BLaER1 treated with 17β-estradiol and CSF1 and Interleukin-3, amounts not matched to agents 10 nM and 100 nM (cell line): ENCODE results near the gene RPS25.
A peak's percentile ranks its signal among the peaks of the same experiment; 100 is the strongest.

Source experiments
- H3K27ac ChIP-seq, 11 experiments: shearing (Covaris generic); formaldehyde crosslinking; 2 replicates each; pipeline ENCODE4 v1.8.1; 2022
- H3K27me3 ChIP-seq, 11 experiments: shearing (Covaris generic); formaldehyde crosslinking; 2 replicates each; pipeline ENCODE4 v1.8.1; 2022
- H3K36me3 ChIP-seq, 11 experiments: shearing (Covaris generic); formaldehyde crosslinking; 2 replicates each; pipeline ENCODE4 v1.8.1; 2022
- H3K4me1 ChIP-seq, 10 experiments: shearing (Covaris generic); formaldehyde crosslinking; 2 replicates each; pipeline ENCODE4 v1.8.1; 2022
- H3K4me2 ChIP-seq, 11 experiments: shearing (Covaris generic); formaldehyde crosslinking; 2 replicates each; pipeline ENCODE4 v1.8.1; 2022
- H3K4me3 ChIP-seq, 10 experiments: shearing (Covaris generic); formaldehyde crosslinking; 2 replicates each; pipeline ENCODE4 v1.8.1; 2022
- H3K9ac ChIP-seq, 11 experiments: shearing (Covaris generic); formaldehyde crosslinking; 2 replicates each; pipeline ENCODE4 v1.8.1; 2022
- H3K9me3 ChIP-seq, 11 experiments: shearing (Covaris generic); formaldehyde crosslinking; replicated peaks in 1 of 11; 2 replicates each; pipeline ENCODE4 v1.8.1; 2022
- H4K20me1 ChIP-seq, 11 experiments: shearing (Covaris generic); formaldehyde crosslinking; 2 replicates each; pipeline ENCODE4 v1.8.1; 2022
- Cebpa-rat ChIP-seq, 11 experiments: shearing (Covaris generic); IDR thresholded peaks; 2 replicates each; pipeline ENCODE4 v1.8.1; 2022

Gene RPS25

GRCh38 chr11:119016216-119017009, 1.7 kb downstream of the RPS25 start:
- Histone ChIP-seq H3K4me1 (peaks cover 35 to 43% (median 38%) of the 10 kb centered on the region in 10 experiments), H3K4me3 (peak overlapping the region; percentile 80 to 98 (median 95)), H3K36me3 (peaks cover 51 to 78% (median 67%) of the 10 kb centered on the region in 11 experiments), H3K9me3 (no peaks in the 10 kb centered on the region), H4K20me1 (peaks cover 27 to 81% (median 65%) of the 10 kb centered on the region in 11 experiments; a peak in 20 of 22 replicates), H3K27ac (peak overlapping the region in 8 of 11 experiments; percentile 84 to 98 (median 94); a peak in 12 of 22 replicates), H3K4me2 (peak overlapping the region; percentile 77 to 97 (median 90)), H3K9ac (peak overlapping the region; percentile 89 to 99 (median 95)), H3K27me3 (no peaks in the 10 kb centered on the region)
- no peak for TF ChIP-seq Cebpa-rat (IDR thresholded peaks at IDR 0.05)

- Histone ChIP-seq H3K9me3 (no peaks in the 10 kb centered on the region), H3K4me3 (no peak overlapping the region; a peak in 1 of 20 replicates), H3K9ac (no peak overlapping the region), H3K36me3 (peaks cover 58 to 78% (median 69%) of the 10 kb centered on the region in 11 experiments), H3K27ac (no peak overlapping the region), H4K20me1 (peaks cover 27 to 78% (median 61%) of the 10 kb centered on the region in 11 experiments; a peak in 20 of 22 replicates), H3K4me1 (peaks cover 22 to 31% (median 25%) of the 10 kb centered on the region in 10 experiments), H3K4me2 (peak overlapping the region in 6 of 11 experiments; percentile 22 to 97 (median 88); a peak in 8 of 22 replicates), H3K27me3 (no peaks in the 10 kb centered on the region)
- TF ChIP-seq Cebpa-rat (IDR thresholded peaks at IDR 0.05): no peak
These were observed 3.0 kb downstream of the RPS25 start for GRCh38 chr11:119015054-119015611.

DNA sequence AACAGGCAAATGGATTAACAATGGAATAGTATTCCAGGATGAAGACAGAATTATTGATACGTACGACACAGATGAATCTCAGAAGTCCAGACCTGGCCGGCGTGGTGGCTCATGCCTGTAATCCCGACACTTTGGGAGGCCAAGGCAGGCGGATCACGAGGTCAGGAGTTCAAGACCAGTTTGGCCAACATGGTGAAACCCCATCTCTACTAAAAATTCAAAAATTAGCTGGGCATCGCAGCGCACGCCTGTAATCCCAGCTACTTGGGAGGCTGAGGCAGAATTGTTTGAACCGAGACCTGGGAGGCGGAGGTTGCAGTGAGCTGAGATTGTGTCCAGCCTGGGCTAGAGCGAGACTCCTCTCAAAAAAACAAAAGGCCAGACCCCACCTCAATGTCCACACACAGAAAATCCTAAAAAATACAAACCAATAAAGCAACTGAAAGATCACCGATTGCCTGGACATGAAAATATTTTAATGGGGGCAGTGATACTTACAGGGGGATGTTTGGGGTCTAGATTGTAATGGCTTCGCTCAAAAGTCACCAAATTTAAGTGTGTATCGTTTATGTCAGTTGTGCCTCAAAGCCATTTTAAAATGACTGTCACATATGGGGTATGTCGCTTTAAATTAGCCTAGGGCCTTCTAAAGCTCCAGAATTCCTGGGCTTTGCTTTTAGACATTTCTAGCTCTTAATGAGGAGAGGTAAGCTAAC, 3.8 kb downstream of the RPS25 start:
- H3K4me3 ChIP-seq: no peak overlapping the region
- H3K36me3 ChIP-seq: peaks cover 65 to 85% (median 76%) of the 10 kb centered on the region in 11 experiments
- H3K9me3 ChIP-seq: no peaks in the 10 kb centered on the region
- H3K4me2 ChIP-seq: no peak overlapping the region
- H4K20me1 ChIP-seq: peaks cover 27 to 75% (median 56%) of the 10 kb centered on the region in 11 experiments; a peak in 20 of 22 replicates
- H3K27ac ChIP-seq: no peak overlapping the region
- H3K27me3 ChIP-seq: no peaks in the 10 kb centered on the region
- no peak for TF ChIP-seq Cebpa-rat (IDR thresholded peaks at IDR 0.05)
- H3K4me1 ChIP-seq: peaks cover 16 to 25% (median 18%) of the 10 kb centered on the region in 10 experiments
- no peak overlapping the region; a peak in 2 of 22 replicates for H3K9ac ChIP-seq

DNA sequence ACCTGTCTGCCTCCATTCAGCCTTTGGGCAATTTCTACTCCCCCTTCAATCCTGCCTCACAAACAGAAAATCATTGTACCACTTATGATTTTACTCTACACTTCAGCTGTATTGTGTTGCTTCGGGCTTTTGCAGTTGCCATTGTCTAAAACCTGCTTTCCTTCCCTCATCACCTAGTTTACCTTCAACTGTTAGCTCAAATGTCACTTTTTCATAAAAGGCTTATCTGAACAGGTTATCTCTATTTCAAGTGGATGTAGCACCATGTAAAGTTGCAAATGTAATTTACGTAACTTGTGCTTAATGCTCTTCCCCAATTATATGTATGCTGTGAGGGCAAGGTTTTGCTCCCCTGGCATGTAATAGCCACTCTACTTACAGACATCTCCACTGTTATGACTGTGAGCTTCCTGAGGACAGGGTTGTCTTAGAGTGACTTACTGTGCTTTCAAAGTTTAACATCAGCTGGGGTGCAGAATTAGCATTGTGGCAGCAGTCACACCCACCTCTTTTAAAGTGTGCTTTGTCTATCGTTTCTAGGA, 5.4 kb downstream of the RPS25 start:
- no peaks in the 10 kb centered on the region for H3K9me3 ChIP-seq
- TF ChIP-seq Cebpa-rat (IDR thresholded peaks at IDR 0.05): no peak
- H3K4me2 ChIP-seq: no peak overlapping the region
- no peak overlapping the region for H3K27ac ChIP-seq
- H3K9ac ChIP-seq: peak overlapping the region in 2 of 11 experiments; percentile 5 to 8; a peak in 1 of 22 replicates
- H4K20me1 ChIP-seq: peaks cover 27 to 68% (median 55%) of the 10 kb centered on the region in 11 experiments; a peak in 20 of 22 replicates
- peaks cover 79 to 100% (median 89%) of the 10 kb centered on the region in 11 experiments for H3K36me3 ChIP-seq
- no peaks in the 10 kb centered on the region for H3K27me3 ChIP-seq
- H3K4me3 ChIP-seq: no peak overlapping the region
- H3K4me1 ChIP-seq: peaks cover 16 to 25% (median 17%) of the 10 kb centered on the region in 10 experiments

DNA sequence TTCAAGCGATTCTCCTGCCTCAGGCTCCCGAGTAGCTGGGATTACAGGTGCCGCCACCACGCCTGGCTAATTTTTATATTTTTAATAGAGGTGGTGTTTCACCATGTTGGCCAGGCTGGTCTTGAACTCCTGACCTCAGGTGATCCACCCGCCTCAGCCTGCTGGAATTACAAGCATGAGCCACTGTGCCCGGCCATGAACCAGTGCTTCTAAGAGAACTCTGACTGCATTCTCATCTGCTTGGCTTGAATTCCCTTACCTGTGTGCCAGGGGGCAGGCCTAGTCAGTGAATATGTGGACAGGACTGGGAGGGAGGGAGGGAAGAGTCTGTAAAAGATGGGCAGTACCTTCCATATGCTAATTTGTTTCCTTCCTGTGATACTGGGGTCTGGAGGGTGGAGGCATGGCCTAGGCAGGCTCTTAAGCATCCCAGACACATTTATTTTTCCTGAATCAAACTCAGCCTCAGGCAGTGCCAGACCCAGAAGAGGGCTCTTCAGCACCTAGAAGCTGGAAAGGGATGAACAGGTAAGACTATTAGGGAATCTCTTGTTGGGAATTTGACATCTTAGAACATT, 6.6 kb downstream of the RPS25 start:
- Histone ChIP-seq H3K9me3 (no peaks in the 10 kb centered on the region), H4K20me1 (peaks cover 24 to 60% (median 52%) of the 10 kb centered on the region in 11 experiments; a peak in 20 of 22 replicates), H3K9ac (no peak overlapping the region), H3K27me3 (no peaks in the 10 kb centered on the region), H3K36me3 (peaks cover 81 to 100% (median 92%) of the 10 kb centered on the region in 11 experiments), H3K4me2 (no peak overlapping the region), H3K4me3 (no peak overlapping the region), H3K4me1 (peaks cover 10 to 19% (median 12%) of the 10 kb centered on the region in 10 experiments), H3K27ac (no peak overlapping the region)
- no peak for TF ChIP-seq Cebpa-rat (IDR thresholded peaks at IDR 0.05)

DNA sequence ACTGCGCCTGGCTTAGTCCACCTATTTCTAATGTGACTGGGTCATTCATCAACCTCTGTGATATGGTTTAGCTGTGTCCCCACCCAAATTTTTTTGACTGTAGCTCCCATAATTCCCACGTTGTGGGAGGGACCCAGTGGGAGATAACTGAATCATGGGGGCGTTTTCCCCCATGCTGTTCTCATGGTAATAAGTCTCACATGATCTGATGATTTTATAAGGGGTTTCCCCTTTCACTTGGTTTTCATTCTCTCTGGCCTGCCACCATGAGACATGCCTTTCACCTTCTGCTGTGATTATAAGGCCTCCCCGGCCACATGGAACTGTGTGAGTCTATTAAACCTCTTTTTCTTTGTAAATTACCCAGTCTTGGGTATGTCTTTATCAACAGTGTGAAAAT, 11.5 kb downstream of the RPS25 start:
- no peak for TF ChIP-seq Cebpa-rat (IDR thresholded peaks at IDR 0.05)
- Histone ChIP-seq H3K9ac (no peak overlapping the region), H3K27me3 (no peaks in the 10 kb centered on the region), H3K9me3 (no peaks in the 10 kb centered on the region), H4K20me1 (peaks cover 0 to 16% (median 7%) of the 10 kb centered on the region in 11 experiments; a peak in 9 of 22 replicates), H3K4me3 (no peak overlapping the region), H3K36me3 (peaks cover 83 to 100% (median 91%) of the 10 kb centered on the region in 11 experiments), H3K27ac (no peak overlapping the region), H3K4me1 (no peaks in the 10 kb centered on the region), H3K4me2 (no peak overlapping the region)

DNA sequence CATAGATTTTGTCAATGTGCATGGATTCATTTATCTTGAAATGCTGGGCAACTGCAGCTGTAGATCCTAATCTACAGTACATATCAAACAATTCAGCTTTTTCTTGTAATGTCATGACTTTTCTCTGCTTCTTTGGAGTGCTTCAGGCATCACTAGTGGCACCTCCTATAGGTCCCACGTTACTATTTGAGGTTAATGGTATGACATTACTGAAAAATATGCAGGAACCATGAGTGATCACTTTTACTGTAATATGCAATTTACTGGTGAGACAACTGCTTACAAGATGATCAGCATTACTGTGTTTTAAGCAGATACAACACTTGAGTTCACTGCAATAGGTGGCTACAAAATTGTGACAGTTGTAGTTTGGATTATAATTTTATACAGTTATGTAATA, 17.2 kb downstream of the RPS25 start:
- no peaks in the 10 kb centered on the region for H3K9me3 ChIP-seq
- no peak overlapping the region for H3K27ac ChIP-seq
- H3K9ac ChIP-seq: no peak overlapping the region; a peak in 2 of 22 replicates
- no peaks in the 10 kb centered on the region for H3K27me3 ChIP-seq
- H3K4me1 ChIP-seq: peaks cover 25 to 33% (median 28%) of the 10 kb centered on the region in 10 experiments
- TF ChIP-seq Cebpa-rat (IDR thresholded peaks at IDR 0.05): no peak
- no peaks in the 10 kb centered on the region; a peak in 2 of 22 replicates for H4K20me1 ChIP-seq
- no peak overlapping the region for H3K4me3 ChIP-seq
- H3K36me3 ChIP-seq: peaks cover 58 to 70% (median 67%) of the 10 kb centered on the region in 11 experiments
- H3K4me2 ChIP-seq: no peak overlapping the region

DNA sequence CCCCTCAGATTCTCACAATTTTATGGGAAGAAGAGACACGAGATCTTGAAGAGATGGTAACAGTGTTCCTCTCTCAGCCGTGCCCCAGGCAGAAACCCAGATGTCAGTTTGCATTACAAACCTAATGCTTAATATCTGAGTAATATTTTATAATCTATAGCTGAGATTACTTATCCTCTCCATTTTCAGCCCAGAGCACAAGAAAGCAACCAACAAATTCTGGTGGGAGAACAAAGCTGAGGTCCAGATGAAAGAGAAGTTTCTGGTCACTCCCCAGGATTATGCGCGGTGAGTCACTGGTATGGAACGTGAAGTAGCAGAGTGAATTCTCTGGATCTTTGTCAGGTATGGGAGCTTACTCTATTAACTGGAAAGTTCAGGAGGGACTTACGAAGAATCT, 19.3 kb downstream of the RPS25 start:
- no peak for TF ChIP-seq Cebpa-rat (IDR thresholded peaks at IDR 0.05)
- no peaks in the 10 kb centered on the region; a peak in 1 of 22 replicates for H4K20me1 ChIP-seq
- peaks cover 0 to 7% (median 0%) of the 10 kb centered on the region in 11 experiments; a peak in 2 of 22 replicates for H3K9me3 ChIP-seq
- peak overlapping the region in 7 of 11 experiments; percentile 72 to 82 (median 79); a peak in 11 of 22 replicates for H3K27ac ChIP-seq
- no peaks in the 10 kb centered on the region for H3K27me3 ChIP-seq
- H3K4me2 ChIP-seq: peak overlapping the region; percentile 90 to 99 (median 96)
- H3K9ac ChIP-seq: peak overlapping the region; percentile 76 to 87 (median 84)
- peak overlapping the region; percentile 76 to 94 (median 83) for H3K4me3 ChIP-seq
- H3K36me3 ChIP-seq: peaks cover 40 to 55% (median 49%) of the 10 kb centered on the region in 11 experiments
- H3K4me1 ChIP-seq: peaks cover 25 to 36% (median 29%) of the 10 kb centered on the region in 10 experiments
